Right atrium auricular region (tissue), 2 donors: ENCODE measurements around the gene FBXO11. TPM values are rescaled to one million over a fixed set of nuclear protein-coding genes. Genes with fewer than 3 reads are reported as not detected.

Experiments used
- DNase-seq: peaks from one replicate; pipeline ENCODE4 v3.0.0-alpha.2; 2019; ENCODE audit warnings: low spot score
- H3K27ac ChIP-seq, 2 donors: fragments of 200-600 bp; sonication (generic); 1 replicate in 1 of 2; 2 replicates in 1 of 2; pipeline ENCODE4 v1.5.1; 2016 to 2019
- H3K27me3 ChIP-seq, 2 donors: fragments of 200-600 bp; sonication (generic); one replicate each; pipeline versions ENCODE4 v1.5.1 to v1.6.0; 2017 to 2019
- H3K36me3 ChIP-seq: fragments of 200-600 bp; sonication (generic); one replicate; pipeline ENCODE4 v1.5.1; 2016
- H3K4me1 ChIP-seq, 2 donors: fragments of 200-600 bp; sonication (generic); one replicate each; pipeline versions ENCODE4 v1.5.1 to v1.6.0; 2017 to 2019
- H3K4me3 ChIP-seq, 2 donors: fragments of 200-600 bp; sonication (generic); 1 replicate in 1 of 2; 2 replicates in 1 of 2; pipeline ENCODE4 v1.5.1; 2017 to 2019; ENCODE audit warnings: mild to moderate bottlenecking in 1 of 2, moderate library complexity in 1 of 2
- H3K9me3 ChIP-seq, 2 donors: fragments of 200-600 bp; sonication (generic); one replicate each; pipeline ENCODE4 v1.5.1; 2019
- CTCF ChIP-seq, 2 donors: fragments of 200-600 bp; sonication (generic); IDR thresholded peaks; one replicate each; pipeline ENCODE4 v1.5.1; 2019; ENCODE audit warnings: antibody characterized with exemption in 2 of 2
- total RNA-seq, 2 donors: library from RNA; depleted of rRNA; stranded (reverse); fragments of >200 nt; gene quantifications; one replicate each; pipeline ENCODE4 v1.1.0, GENCODE V29; 2016

The FBXO11 gene
- total RNA-seq, 2 donors from 2014 or later, result 28.6 to 31.7 TPM

- TF ChIP-seq CTCF (IDR thresholded peaks at IDR 0.05), result no peak
- Histone ChIP-seq H3K4me3 (no peak overlapping the region), H3K27ac (no peak overlapping the region), H3K9me3 (no peaks in the 10 kb centered on the region), H3K4me1 (no peaks in the 10 kb centered on the region), H3K36me3 (no peaks in the 10 kb centered on the region), H3K27me3 (no peaks in the 10 kb centered on the region)
- DNase-seq, result no peak
Measured at GRCh38 chr2:47774567-47774966, 131.7 kb downstream of the FBXO11 start.

DNA sequence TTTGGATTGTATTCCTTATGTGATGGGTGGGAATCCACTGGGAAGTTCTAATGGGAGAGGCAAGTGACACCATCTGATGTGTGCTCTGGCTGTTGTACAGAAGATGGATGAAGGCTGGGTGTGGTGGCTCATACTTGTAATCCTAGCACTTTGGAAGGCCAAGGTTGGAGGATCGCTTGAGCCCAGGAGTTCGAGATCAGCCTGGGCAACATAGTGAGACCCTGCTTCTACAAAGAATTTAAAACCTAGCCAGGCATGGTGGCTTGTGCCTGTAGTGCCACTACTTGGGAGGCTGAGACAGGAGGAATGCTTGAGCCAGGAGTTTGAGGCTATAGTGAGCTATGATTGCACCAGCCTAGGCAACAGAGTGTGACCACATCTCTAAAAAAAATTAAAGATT is 134.0 kb downstream of the FBXO11 start:
- H3K27me3 ChIP-seq, result no peaks in the 10 kb centered on the region
- H3K4me3 ChIP-seq, result no peak overlapping the region
- H3K4me1 ChIP-seq, result peaks cover 0 to 5% of the 10 kb centered on the region in 2 donors
- H3K36me3 ChIP-seq, result no peaks in the 10 kb centered on the region
- H3K27ac ChIP-seq, result no peak overlapping the region
- no peak for TF ChIP-seq CTCF (IDR thresholded peaks at IDR 0.05)
- no peaks in the 10 kb centered on the region for H3K9me3 ChIP-seq
- DNase-seq, result no peak

DNA sequence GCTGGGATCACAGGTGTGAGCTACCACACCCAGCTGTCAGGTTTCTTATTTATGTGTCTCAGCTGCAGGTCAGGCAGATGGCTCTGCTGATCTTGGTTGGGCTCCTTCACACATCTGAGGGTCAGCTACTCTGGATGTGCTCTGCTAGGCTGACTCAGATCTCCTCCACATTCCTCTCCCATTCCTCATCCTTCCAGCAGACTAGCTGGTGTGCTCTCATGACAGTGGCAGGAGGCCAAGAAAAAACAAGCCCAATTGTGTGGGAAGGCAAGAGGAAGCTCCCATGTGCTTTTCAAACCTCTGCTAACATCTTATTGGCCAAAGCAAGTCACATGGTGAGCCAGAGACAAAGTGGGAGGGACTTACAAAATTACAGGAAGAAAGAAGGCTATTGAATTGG is 135.1 kb downstream of the FBXO11 start:
- no peak for DNase-seq
- no peaks in the 10 kb centered on the region for H3K9me3 ChIP-seq
- TF ChIP-seq CTCF (IDR thresholded peaks at IDR 0.05), result no peak
- H3K4me1 ChIP-seq, result peaks cover 0 to 5% of the 10 kb centered on the region in 2 donors
- H3K36me3 ChIP-seq, result no peaks in the 10 kb centered on the region
- H3K4me3 ChIP-seq, result no peak overlapping the region
- no peaks in the 10 kb centered on the region for H3K27me3 ChIP-seq
- H3K27ac ChIP-seq, result no peak overlapping the region

DNA sequence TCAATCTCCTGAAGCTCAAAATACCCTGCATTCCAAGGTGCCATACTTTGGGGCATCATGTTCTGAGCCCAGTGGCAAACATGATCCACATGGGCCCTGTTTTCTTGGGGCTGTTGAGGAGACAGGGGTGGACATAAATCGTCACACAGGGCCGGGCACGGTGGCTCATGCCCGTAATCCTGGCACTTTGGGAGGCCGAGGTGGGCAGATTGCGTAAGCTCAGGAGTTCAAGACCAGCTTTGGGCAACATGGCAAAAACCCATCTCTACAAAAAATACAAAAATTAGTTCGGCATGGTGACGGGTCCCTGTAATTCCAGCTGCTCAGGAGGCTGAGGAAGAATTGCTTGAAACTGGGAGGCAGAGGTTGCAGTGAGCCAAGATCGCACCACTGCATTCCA is 137.0 kb downstream of the FBXO11 start:
- no peak for TF ChIP-seq CTCF (IDR thresholded peaks at IDR 0.05)
- H3K27ac ChIP-seq, result no peak overlapping the region
- DNase-seq, result no peak
- H3K36me3 ChIP-seq, result no peaks in the 10 kb centered on the region
- H3K27me3 ChIP-seq, result no peaks in the 10 kb centered on the region
- no peak overlapping the region for H3K4me3 ChIP-seq
- peaks cover 0 to 5% of the 10 kb centered on the region in 2 donors for H3K4me1 ChIP-seq
- no peaks in the 10 kb centered on the region for H3K9me3 ChIP-seq

DNA sequence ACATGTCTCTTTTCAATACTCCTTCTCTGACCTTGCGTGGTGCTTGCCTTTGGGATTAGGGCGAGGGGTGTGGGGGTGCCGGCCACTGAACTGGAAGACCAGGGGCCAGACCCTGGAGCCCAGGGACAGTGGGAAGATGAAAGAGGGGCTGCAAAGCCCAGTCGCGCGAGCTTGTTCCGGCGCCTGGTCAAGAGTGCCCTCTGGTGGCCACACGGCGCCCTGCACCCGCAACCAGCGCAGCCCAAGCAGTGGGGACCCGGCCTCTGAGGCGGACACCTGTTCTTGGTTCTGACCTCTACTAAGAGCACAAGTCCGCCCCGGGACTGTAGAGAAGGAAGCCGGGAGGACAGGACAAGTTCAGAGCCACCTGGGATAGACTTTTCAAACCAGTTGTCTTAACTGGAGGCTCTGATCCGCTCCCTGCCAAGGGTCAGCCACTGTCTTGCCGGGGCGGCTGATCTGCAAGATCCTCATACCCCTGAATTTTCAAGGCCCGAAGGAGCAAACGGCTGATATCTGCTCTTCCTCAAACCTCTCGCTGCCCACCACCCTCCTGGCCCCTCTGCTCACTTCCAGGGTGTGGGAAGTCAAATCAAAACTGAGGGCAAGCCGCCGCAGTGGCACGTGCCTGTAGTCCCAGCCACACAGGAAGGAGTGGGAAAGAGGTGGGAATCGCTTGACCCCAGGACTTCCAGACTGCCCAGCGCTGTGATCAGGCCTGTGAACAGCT is 138.3 kb downstream of the FBXO11 start:
- Histone ChIP-seq H3K27me3 (no peaks in the 10 kb centered on the region), H3K9me3 (no peaks in the 10 kb centered on the region), H3K27ac (no peak overlapping the region), H3K36me3 (no peaks in the 10 kb centered on the region), H3K4me1 (peaks cover 0 to 5% of the 10 kb centered on the region in 2 donors), H3K4me3 (no peak overlapping the region)
- peak; percentile 72 for DNase-seq
- peak; percentile 97 to 100 for TF ChIP-seq CTCF (IDR thresholded peaks at IDR 0.05)

GRCh38 chr2:47767497-47767844 is 138.8 kb downstream of the FBXO11 start:
- Histone ChIP-seq H3K27ac (no peak overlapping the region), H3K4me1 (peaks cover 0 to 5% of the 10 kb centered on the region in 2 donors), H3K36me3 (no peaks in the 10 kb centered on the region), H3K4me3 (no peak overlapping the region), H3K9me3 (no peaks in the 10 kb centered on the region), H3K27me3 (no peaks in the 10 kb centered on the region)
- no peak for TF ChIP-seq CTCF (IDR thresholded peaks at IDR 0.05)
- no peak for DNase-seq
